GM21515 (cell line): ENCODE data around the gene GLRX5.
A peak's percentile ranks its signal among the peaks of the same experiment; 100 is the strongest.
"Not testable (repeated sequence)": the region's sequence is repeated elsewhere in the genome, so short reads cannot be mapped to it uniquely, and the experiment has no call there.

Experiments
- ATAC-seq: cut with Tn5 transposase; IDR thresholded peaks from one replicate; pipeline ENCODE4 v1.9.1; 2021; ENCODE audit not compliant: unreplicated experiment

Gene GLRX5

GRCh38 chr14:95498622-95499353, 36.1 kb upstream of the GLRX5 start:
- ATAC-seq: no peak

GRCh38 chr14:95499354-95499750, 35.5 kb upstream of the GLRX5 start:
- no peak for ATAC-seq

DNA sequence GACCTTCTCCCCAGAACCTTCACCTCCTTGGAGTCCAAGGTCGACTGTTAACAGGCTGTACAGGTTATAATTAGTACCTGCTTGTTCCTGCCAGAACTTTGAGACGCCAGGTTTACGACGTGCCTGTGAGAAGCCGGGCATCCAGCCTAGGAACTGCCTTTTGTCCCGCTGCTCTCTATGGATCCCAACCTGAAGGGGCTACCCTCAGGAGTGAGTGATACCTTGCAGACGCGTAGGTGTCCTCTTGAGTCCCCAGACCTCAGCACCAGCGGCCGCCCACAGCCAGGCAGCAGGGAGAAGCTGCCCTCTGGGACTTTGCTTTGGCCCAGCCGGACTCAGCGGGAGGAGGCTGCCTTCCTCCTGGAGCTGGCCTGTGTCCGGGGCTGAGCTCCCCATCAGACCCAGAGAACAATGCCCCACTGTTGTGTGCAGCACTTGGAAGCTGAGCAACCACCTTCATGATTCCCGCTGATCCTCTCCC, 34.6 kb upstream of the GLRX5 start:
- ATAC-seq: no peak

- no peak for ATAC-seq
These were observed 34.0 kb upstream of the GLRX5 start for GRCh38 chr14:95500772-95501401.

DNA sequence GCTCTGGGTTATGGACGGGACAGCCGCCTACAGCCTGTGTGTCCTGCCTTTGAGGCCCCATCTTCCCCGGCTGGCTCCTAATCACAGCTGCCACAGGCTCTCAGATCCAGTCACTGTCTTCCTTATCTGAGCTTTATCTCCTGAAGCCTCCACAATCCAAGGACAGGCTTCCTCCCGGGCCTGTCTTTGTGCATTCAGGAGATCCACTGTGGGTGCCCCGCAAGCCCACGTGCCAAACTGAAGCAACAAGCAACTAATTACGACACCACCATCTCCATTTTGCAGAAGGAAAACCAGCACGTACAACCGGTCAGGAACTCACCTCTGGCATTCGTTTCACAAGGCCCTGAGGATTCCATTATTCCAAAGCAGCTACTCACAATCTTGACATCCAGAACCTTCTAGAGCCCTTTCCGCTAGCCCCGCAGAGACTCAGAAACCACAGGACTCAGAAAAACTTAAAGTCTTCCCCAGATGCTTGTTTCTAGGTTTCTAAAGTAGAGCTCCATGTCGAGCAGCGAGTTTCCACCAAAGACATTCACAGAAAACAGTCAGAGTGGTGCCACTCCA, 32.4 kb upstream of the GLRX5 start:
- ATAC-seq: no peak

- peak; percentile 45 for ATAC-seq
These were observed 31.3 kb upstream of the GLRX5 start for GRCh38 chr14:95503365-95504134.

DNA sequence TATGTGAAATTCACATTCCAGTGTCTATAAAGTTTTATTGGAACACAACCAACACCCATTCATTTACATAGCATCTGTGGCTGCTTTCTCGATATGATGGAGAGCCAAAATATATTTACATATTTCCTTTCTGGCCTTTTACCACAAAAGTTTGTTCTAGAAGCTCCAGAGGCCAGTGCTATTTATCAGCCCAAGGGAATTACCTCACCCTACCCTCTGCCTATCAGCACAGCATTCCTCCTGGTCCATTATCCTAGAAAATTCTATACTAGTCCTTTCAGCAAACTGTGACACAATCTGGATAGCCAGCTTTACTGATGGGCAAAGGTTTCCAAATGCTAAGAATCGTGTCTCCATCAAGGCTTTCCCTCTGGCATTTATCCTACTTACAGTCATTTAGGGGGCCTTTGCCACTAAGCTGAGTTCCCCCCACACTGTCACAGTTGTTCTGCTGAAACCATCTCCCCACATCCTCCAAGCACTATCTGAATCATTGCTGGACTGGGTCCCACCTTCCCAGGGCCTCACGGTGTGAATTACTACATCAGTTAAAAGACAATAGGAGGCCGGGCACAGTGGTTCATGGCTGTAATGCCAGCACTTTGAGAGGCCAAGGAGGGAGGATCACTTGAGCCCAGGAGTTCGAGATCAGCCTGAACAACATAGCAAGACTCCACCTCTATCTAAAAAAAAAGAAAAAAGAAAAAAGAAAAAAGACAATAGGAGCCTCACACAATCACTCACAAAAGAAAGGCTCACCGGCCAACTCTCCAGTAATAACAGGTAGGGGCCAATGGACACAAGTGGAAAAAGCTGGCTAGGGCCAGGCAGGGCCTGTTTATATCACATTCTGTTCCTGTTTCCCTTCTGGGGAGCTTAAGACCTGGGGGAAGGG, 30.5 kb upstream of the GLRX5 start:
- ATAC-seq: peak; percentile 37

GRCh38 chr14:95505030-95505589, 29.7 kb upstream of the GLRX5 start:
- no peak for ATAC-seq

GRCh38 chr14:95507174-95507573, 27.7 kb upstream of the GLRX5 start:
- no peak for ATAC-seq

- ATAC-seq: no peak
These were observed 27.1 kb upstream of the GLRX5 start for GRCh38 chr14:95507701-95508103.

DNA sequence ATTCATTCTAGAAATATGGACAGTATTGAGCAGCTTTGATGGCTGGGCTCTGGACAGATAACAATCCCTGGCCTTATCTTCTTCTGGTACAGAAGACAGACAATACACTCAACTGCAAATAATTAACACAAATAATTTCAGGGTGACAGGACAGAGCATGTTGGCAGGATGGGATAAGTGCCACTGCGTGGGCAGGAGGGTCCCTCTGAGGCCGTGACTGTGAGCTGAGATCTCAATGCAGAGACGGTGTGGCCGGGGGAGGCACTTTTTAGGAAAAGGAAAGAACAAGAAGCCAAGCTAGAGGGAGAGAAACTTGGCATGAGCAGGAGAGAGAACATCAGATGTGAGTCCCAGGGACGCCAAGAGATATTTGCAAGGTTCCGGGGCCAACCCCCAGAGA, 26.5 kb upstream of the GLRX5 start:
- ATAC-seq: no peak

DNA sequence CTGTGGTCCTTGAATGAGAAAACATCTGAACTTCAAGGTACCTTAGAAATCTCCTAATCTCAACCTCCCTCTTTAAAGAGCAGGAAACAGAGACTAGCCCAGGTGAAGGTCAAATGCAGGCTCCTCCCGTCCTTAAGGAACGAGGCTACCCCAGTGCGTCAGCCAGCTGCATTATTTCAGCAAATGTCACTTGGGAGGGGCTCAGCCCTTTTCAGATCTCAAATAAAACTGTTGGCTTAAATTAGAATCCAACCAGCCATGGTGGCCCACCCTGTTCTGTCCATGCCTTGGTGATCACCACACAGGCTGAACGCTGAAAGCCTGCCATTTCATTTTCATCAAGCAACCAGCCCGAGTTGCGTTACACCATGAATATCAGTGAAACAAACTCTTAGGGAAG, 25.4 kb upstream of the GLRX5 start:
- no peak for ATAC-seq

DNA sequence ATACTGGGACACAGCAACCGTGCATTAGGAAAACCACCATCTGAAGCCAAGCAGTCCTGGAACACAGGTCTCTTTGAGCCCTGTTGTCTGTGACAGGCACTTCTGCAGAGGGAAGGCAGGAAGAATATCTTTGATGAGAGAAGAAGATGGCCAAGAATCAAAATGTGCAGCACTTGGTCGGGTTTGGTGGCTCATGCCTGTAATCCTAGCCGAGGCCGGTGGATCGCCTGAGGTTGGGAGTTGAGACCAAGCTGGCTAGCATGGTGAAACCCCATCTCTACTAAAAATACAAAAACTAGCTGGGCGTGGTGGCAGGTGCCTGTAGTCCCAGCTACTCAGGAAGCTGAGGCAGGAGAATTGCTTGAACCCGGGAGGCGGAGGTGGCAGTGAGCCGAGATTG, 24.5 kb upstream of the GLRX5 start:
- ATAC-seq: not testable (repeated sequence)

DNA sequence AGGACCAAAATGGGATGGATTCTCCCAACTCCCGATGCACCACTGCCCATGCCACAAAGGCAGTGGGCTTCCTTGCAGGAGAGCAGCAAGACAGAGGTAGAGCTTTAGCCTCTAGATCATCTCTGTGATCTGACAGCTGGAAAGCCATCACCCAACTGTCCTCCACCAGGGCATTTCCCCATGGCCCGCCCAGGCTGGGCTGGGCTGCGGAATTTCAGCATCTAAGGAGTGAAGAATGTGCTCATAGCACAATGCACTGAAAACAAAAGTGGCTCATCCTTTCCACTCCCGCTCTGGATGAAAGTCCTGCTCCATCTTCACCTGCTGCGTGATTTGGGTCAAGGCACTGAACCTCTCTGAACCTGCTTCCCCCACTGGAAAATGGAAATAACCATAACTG, 24.0 kb upstream of the GLRX5 start:
- ATAC-seq: no peak

GRCh38 chr14:95511687-95512086, 23.2 kb upstream of the GLRX5 start:
- ATAC-seq: no peak

DNA sequence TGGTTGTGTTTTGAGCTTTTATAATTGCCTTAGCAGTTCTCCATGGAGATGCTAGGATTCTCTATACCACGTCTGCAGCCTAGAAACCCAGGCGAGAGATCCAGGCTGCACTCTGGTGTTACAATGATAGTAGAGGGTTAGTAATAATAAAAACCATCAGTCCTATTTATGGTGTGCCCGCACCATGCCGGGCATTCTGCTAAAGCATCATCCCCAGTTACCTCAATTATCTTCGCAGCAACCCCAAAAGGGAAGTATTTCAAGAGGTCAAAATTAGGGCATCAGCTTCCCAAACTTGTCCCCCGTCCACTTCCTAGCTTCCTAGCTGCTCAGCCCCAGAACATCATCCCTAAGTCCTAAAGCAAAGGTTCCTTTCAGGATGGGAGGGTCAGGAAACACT, 21.6 kb upstream of the GLRX5 start:
- ATAC-seq: no peak

DNA sequence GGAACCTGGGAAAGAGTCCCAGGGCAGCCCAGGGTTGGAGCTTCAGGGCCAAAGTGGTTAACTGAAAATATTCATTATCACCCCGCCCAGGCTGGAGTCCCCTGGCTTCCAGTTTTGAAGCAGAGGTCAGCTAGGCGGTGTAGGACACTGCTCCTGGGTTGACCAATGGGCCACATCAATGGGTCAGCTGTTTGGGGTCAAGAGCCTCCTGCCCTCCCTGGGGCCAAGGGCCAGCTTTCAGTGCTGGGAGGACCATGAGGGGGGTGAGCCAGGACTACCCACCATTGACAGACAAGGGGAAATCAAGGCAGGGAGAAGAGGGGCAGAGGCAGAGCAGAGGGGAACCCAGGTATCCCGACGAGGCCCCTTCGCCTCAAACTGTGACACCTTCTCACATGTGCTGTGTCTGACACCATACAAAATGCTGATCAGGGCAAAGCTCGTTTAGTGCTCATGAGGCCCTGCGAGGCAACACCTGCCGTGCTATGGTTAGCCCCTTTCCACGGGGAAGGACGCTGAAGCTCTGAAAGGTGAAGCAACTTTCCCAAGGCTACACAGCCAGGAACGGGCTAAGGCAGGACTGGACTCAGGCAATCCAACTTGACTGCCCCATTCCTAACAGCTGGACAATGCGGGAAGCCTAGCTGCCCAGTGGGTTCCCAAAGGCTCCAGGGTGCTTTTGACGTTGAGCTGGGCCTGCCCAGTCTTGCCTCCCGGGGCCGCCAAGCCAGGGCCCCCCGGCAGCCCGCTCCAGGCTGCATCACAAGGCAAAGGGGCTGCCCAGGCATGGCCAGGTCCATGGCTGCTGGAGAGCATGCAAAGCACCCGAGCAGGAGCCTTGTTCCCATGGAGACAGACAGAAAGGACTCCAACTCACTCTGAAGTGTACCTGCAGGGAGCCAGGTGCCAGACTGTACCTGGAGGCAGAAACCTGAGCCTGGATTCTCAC, 20.4 kb upstream of the GLRX5 start:
- no peak for ATAC-seq

DNA sequence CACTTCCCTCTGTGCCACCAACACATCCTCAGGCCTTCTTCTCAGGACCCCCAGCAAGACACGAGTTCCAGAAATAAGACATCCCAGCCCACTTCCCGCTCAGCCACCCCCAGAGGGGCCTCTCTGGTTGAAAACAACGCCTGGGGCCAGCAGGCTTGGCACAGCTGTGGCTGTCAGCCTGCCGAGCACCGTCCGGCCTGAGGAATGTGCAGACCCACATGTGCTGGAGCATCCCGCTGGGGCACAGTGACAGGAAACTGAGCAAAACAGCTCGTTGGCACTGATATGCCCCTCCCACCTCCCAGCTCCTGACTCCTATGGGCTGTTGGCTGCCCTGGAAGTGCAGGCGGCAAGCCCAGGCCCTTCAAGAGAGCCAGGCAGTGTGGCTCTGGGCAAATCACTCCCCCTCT, 19.8 kb upstream of the GLRX5 start:
- ATAC-seq: no peak
